ENCODE measurements around the gene CSGALNACT2.

- TF ChIP-seq CTCF (conservative IDR thresholded peaks at IDR 0.05; ENCODE audit: low read depth, low read length) (no peak), EZH2phosphoT487 (IDR thresholded peaks at IDR 0.05; ENCODE audit: borderline replicate concordance, low read length) (no peak)
Measured at GRCh38 chr10:43125881-43126731, 12.1 kb upstream of the CSGALNACT2 start.
